ENCODE data around the gene HEATR5A. TPM values are rescaled to one million over a fixed set of nuclear protein-coding genes. Genes with fewer than 3 reads are reported as not detected.
A peak's percentile ranks its signal among the peaks of the same experiment; 100 is the strongest.
"Not testable (repeated sequence)": the region's sequence is repeated elsewhere in the genome, so short reads cannot be mapped to it uniquely, and the experiment has no call there.

Gene HEATR5A
- total RNA-seq, 1 experiment from 2014 or later = 13.2 TPM

- DNase-seq (ENCODE audit: low read depth) = not testable (repeated sequence)
Measured at GRCh38 chr14:31257554-31258426, 162.6 kb downstream of the HEATR5A start.

- DNase-seq (ENCODE audit: low read depth) = no peak
Measured at GRCh38 chr14:31257244-31257553, 163.2 kb downstream of the HEATR5A start.

- no peak for DNase-seq (ENCODE audit: low read depth)
Measured at GRCh38 chr14:31256534-31257243, 163.7 kb downstream of the HEATR5A start.

DNA sequence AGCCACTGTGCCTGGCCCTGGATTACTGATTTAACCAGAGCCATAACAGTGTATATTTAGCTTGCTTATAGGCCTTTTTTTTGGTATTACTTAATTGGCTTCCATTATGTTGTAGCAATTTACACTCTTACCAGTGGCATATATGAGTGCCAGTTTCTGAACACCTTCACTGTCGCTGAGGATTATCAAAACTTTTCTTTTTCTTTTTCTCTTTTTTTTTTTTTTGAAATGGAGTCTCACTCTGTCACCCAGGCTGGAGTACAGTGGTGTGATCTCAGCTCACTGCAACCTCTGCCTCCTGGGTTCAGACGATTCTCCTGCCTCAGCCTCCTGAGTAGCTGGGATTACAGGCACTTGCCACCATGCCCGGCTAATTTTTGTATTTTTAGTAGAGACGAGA is 164.4 kb downstream of the HEATR5A start:
- not testable (repeated sequence) for DNase-seq (ENCODE audit: low read depth)

- no peak for DNase-seq (ENCODE audit: low read depth)
Measured at GRCh38 chr14:31255286-31255685, 165.1 kb downstream of the HEATR5A start.

DNA sequence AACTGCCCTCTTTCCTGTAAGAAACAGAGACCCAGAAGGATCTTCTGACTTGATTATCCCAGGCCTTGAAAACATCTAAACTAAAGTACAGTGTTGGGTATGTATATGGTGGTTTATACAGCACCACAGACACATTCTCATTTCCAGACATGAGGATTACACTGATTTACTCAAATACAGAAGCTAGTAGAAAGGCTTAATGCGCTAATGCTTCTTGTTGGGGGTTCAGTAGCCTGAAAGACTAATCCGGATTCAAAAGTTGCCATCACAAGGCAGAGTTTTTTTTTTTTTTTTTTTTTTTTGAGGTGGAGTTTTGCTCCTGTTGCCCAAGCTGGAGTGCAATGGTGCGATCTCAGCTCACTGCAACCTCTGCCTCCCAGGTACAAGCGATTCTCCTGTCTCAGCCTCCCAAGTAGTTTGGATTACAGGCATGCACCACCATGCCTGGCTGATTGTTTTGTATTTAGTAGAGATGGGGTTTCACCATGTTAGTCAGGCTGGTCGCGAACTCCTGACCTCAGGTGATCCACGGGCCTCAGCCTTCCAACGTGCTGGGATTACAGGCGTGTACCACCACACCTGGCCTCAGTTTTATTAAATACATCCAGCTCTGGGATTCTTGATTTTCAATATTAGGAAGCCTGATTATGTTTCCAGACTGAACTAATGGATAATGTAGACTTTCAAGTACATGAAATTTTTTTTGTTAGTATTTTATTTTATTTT is 166.4 kb downstream of the HEATR5A start:
- no peak for DNase-seq (ENCODE audit: low read depth)

DNA sequence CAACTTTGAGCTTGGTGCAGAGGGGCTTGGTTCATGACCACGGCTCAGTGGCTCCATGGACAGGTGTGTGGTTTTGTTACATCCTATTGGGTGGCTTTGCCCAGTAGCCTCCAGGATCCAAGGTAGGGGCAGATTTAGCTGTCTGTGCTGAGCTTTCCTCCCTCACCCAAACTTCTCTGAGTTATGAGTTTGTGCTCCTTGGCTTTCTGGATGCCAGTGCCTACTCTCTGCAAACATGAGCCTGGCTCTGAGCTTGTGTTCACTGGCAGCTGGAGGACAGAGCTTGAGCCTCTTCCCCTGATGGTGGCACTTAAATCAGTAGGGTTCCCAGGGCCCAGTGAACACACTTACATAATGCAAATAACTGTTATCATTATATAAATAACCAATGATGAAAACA is 167.5 kb downstream of the HEATR5A start:
- no peak for DNase-seq (ENCODE audit: low read depth)

DNA sequence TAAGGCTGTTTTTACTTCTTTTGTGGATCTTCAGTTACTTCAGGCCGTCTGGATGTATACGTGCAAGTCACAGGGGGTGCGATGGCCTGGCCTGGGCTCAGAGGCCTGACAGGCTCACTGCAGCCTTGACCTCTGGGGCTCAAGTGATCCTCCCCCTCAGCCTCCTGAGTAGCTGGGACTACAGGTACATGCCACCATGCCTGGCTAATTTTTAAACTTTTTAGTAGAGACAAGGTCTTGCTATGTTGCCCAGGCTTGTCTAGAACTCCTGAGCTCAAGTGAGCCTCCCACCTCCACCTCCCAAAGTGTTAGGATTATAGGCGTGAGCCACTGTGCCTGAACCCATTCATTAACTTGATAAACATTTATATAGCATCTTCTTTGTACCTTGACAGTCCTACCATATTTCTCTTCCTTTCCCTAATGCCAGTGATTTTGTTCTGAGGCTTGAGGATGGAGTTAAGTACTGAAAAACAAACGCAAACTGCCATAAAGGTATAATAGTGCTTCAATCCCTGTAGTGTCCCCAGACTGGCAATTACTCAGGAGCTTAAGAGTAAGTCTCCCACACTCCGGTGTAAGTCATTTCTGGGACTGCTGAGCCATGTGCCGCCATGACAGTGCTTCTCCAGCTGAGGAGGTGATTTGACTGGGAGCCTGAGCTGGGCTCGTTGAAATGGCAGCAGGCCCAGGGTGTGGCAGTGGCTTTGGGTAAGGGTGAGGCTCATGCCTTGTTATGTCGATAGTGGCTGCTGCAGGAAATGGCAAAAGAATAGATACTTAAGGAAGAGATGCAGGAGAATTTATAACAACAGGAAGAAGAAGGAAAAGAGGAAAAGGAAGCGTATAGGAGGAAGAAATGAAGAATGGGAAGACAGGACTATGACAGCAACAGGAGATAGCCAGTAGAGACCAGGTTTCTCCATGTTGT is 169.1 kb downstream of the HEATR5A start:
- no peak for DNase-seq (ENCODE audit: low read depth)

DNA sequence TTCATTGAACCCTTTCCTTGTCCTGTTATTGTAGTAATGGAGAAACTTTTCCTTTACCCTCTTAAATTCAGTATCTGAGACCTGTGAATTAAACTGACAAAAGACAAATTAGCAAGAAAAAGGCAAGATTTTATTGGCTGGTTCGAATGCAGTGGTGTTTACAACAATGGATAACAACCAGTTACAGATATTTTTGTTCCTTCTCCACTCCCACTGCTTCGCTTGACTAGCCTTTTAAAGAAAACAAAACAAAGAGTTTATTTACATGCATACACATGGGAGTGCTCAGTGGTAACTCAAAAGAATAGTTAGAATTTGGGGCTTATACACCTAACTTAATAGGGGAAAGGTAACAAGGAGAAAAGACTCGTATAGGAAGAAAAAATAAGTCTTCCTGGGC is 175.7 kb downstream of the HEATR5A start:
- DNase-seq (ENCODE audit: low read depth) = no peak

DNA sequence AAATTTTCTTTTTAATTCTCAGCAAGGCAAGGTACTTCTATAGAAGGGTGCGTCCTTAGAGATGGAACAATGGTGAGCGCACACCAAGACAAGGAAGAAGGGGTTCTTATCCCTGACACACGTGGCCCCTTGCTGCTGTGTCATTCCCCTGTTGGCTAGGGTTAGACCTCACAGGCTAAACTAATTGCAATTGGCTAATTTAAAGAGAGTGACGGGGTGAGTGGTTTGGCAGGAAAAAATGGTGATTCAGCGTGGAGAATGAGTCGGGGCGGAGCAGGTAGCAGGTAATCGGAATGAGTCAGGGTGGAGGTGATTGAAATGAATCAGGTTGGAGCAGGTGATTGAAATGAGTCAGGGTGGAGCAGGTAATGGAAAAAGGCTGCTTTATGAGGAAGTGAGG is 176.5 kb downstream of the HEATR5A start:
- peak; percentile 28 for DNase-seq (ENCODE audit: low read depth)

- DNase-seq (ENCODE audit: low read depth) = peak; percentile 62
Measured at GRCh38 chr14:31242161-31242940, 178.0 kb downstream of the HEATR5A start.

Small RNAs within 50 kb of the gene (small RNA-seq; reads per million reads assigned to genes)
- not detected for gene RF00019

Other genes with a start within 250 kb of the HEATR5A start
- 73.9 and 83.7 TPM in 2 replicates for gene HECTD1, start 212.8 kb downstream of the HEATR5A start, total RNA-seq (2014; rRNA removed; shearing (Covaris generic))
- gene DTD2, start 37.0 kb upstream of the HEATR5A start, total RNA-seq (2014; rRNA removed; shearing (Covaris generic)) = 34.2 and 49.8 TPM in 2 replicates
- not detected in 2 replicates for gene GPR33, start 67.5 kb upstream of the HEATR5A start, total RNA-seq (2014; rRNA removed; shearing (Covaris generic))
- 7.1 and 9.9 TPM in 2 replicates for gene NUBPL, start 140.9 kb upstream of the HEATR5A start, total RNA-seq (2014; rRNA removed; shearing (Covaris generic))

Data from HT1080 (cell line).